OCI-LY1 (cell line): ENCODE measurements around the gene IFITM5.

Source experiments
- H2AFZ ChIP-seq: fragments of 200-600 bp; sonication (generic), shearing (Covaris generic); 2 replicates; pipeline ENCODE4 v1.6.0; 2014; ENCODE audit warnings: antibody characterized with exemption, mild to moderate bottlenecking, low read length
- H3F3A ChIP-seq: fragments of 200-600 bp; sonication (generic), shearing (Covaris generic); 2 replicates; pipeline ENCODE4 v1.6.0; 2014; ENCODE audit warnings: mild to moderate bottlenecking, antibody characterized with exemption, low read length, moderate library complexity; ENCODE audit not compliant: insufficient read depth
- H3K27ac ChIP-seq: fragments of 200-600 bp; sonication (generic); 2 replicates; pipeline ENCODE4 v1.5.1; 2014; ENCODE audit warnings: low read length, mixed run types, mild to moderate bottlenecking, low read depth; ENCODE audit not compliant: poor library complexity, severe bottlenecking
- H3K27me3 ChIP-seq: fragments of 200-600 bp; sonication (generic); 2 replicates; pipeline ENCODE4 v1.6.0; 2014; ENCODE audit warnings: antibody characterized with exemption, mild to moderate bottlenecking, low read length, moderate library complexity; ENCODE audit not compliant: insufficient read depth
- H3K36me3 ChIP-seq: fragments of 200-600 bp; sonication (generic); 2 replicates; pipeline ENCODE4 v1.6.1; 2014; ENCODE audit warnings: mild to moderate bottlenecking, antibody characterized with exemption, low read length, moderate library complexity, mixed read lengths; ENCODE audit not compliant: insufficient read depth
- H3K4me1 ChIP-seq: fragments of 200-600 bp; sonication (generic); 2 replicates; pipeline ENCODE4 v1.5.1; 2014; ENCODE audit warnings: mild to moderate bottlenecking, low read length, moderate library complexity; ENCODE audit not compliant: insufficient read depth, severe bottlenecking
- H3K4me2 ChIP-seq: fragments of 200-600 bp; sonication (generic), shearing (Covaris generic); 2 replicates; pipeline ENCODE4 v1.6.1; 2014; ENCODE audit warnings: low read length
- H3K4me3 ChIP-seq: fragments of 200-600 bp; sonication (generic); 2 replicates; pipeline ENCODE4 v1.5.1; 2014; ENCODE audit warnings: low read length, low read depth, mild to moderate bottlenecking, mixed read lengths; ENCODE audit not compliant: poor library complexity, severe bottlenecking
- H3K79me2 ChIP-seq: fragments of 200-600 bp; shearing (Covaris generic); 2 replicates; pipeline ENCODE4 v1.6.1; 2016; ENCODE audit warnings: mixed run types, low read length, mixed read lengths; ENCODE audit not compliant: insufficient read depth
- H3K9ac ChIP-seq: fragments of 200-600 bp; sonication (generic), shearing (Covaris generic); 2 replicates; pipeline ENCODE4 v1.6.1; 2014; ENCODE audit warnings: mild to moderate bottlenecking, low read length, mixed read lengths
- H3K9me2 ChIP-seq: fragments of 200-600 bp; sonication (generic), shearing (Covaris generic); 2 replicates; pipeline ENCODE4 v1.6.1; 2014; ENCODE audit warnings: low read depth, mild to moderate bottlenecking, low read length, mixed read lengths
- H3K9me3 ChIP-seq: fragments of 200-600 bp; shearing (Covaris generic); 2 replicates; pipeline ENCODE4 v1.6.1; 2014; ENCODE audit warnings: low read length, mixed read lengths
- H4K20me1 ChIP-seq: fragments of 200-600 bp; sonication (generic), shearing (Covaris generic); 2 replicates; pipeline ENCODE4 v1.6.0; 2016; ENCODE audit warnings: mild to moderate bottlenecking, low read length; ENCODE audit not compliant: insufficient read depth
- CTCF ChIP-seq: fragments of 200-600 bp; sonication (generic), shearing (Covaris generic); IDR thresholded peaks from 2 replicates; pipeline ENCODE4 v1.5.1; 2017; ENCODE audit warnings: mild to moderate bottlenecking, antibody characterized with exemption, low read length, moderate library complexity, mixed read lengths
- EZH2 ChIP-seq: fragments of 200-600 bp; sonication (generic), shearing (Covaris generic); IDR thresholded peaks from 2 replicates; pipeline ENCODE4 v1.8.0; 2017; ENCODE audit warnings: borderline replicate concordance, mixed run types, mild to moderate bottlenecking, antibody characterized with exemption, low read length, moderate library complexity, mixed read lengths

IFITM5 gene

GRCh38 chr11:253886-254270 is 45.4 kb downstream of the IFITM5 start:
- TF ChIP-seq EZH2: no peak
- no peak for TF ChIP-seq CTCF
- Histone ChIP-seq H2AFZ (no peak overlapping the region), H4K20me1 (no peaks in the 10 kb centered on the region), H3K27me3 (no peaks in the 10 kb centered on the region), H3K4me2 (no peak overlapping the region), H3K36me3 (peaks cover 45% of the 10 kb centered on the region), H3K27ac (no peak overlapping the region), H3K9me3 (no peaks in the 10 kb centered on the region), H3K4me1 (peaks cover 16% of the 10 kb centered on the region), H3K9me2 (no peaks in the 10 kb centered on the region), H3K4me3 (no peak overlapping the region), H3K79me2 (no peaks in the 10 kb centered on the region), H3F3A (no peaks in the 10 kb centered on the region), H3K9ac (no peak overlapping the region)

DNA sequence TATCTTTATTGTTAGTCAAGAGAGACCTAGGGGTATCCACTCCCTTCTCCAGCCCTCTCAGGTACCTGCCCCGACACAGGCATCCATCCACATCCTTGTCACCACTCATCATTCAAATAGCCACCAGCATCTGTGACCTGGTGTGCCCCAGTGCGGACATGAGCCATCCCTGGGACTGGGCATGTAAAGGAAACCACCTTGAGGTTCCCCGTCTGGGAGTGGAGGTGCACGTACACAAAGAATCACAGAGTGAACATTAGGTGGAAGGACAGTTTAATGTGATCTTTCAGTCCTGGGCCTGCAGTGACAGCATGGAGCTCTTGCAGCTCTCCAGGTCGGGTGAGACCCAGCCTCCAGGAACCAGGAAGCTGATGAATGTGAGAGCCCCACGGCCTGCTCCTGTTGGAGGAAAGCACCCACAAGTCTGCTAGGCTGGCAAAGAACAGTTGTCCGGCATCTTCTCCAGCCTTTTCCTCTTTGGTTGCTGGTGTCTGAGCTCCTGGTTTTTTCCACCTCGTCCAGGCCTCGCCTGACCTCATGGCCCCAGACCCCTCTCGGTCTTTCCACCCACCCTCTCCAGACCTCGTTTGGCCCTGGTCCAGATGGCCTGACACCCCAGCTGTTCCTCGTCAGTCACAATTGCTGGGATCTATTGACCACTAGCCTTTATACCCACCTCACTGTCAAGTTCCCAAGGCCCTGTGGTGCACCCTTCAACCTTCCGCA is 46.0 kb downstream of the IFITM5 start:
- Histone ChIP-seq H3K27ac (no peak overlapping the region), H3K9me3 (no peaks in the 10 kb centered on the region), H3K36me3 (peaks cover 51% of the 10 kb centered on the region), H3F3A (no peaks in the 10 kb centered on the region), H3K4me2 (no peak overlapping the region), H3K79me2 (no peaks in the 10 kb centered on the region), H3K9ac (no peak overlapping the region), H3K27me3 (no peaks in the 10 kb centered on the region), H3K4me1 (peaks cover 16% of the 10 kb centered on the region), H3K9me2 (no peaks in the 10 kb centered on the region), H3K4me3 (no peak overlapping the region), H4K20me1 (no peaks in the 10 kb centered on the region), H2AFZ (no peak overlapping the region)
- TF ChIP-seq CTCF: no peak
- no peak for TF ChIP-seq EZH2

DNA sequence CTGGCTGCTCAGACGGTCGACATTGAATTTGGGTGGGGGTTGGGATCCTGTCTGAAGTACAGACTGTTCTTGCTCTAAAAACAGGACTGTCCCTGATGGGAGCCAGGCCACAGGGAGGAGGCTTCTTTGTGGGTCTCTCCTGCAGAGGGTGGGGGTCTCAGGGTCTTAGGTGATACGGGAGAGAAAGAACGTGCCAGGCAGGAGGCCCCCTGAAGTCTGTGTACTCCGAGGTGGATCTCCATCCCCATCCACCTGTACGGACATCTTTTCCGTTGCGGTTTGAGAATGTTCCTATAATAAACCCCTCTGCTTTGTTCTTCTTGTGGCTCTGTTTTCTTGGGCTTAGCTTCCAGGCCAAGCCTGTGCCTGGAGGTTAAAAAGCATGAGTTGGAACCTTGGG is 46.7 kb downstream of the IFITM5 start:
- peaks cover 57% of the 10 kb centered on the region for H3K36me3 ChIP-seq
- H3K4me2 ChIP-seq: no peak overlapping the region
- no peaks in the 10 kb centered on the region for H4K20me1 ChIP-seq
- H3K9me3 ChIP-seq: no peaks in the 10 kb centered on the region
- H3K27me3 ChIP-seq: no peaks in the 10 kb centered on the region
- H3K79me2 ChIP-seq: no peaks in the 10 kb centered on the region
- H3K4me3 ChIP-seq: no peak overlapping the region
- TF ChIP-seq CTCF (no peak), EZH2 (no peak)
- H3K9me2 ChIP-seq: no peaks in the 10 kb centered on the region
- no peaks in the 10 kb centered on the region for H3F3A ChIP-seq
- H3K27ac ChIP-seq: no peak overlapping the region
- no peak overlapping the region for H2AFZ ChIP-seq
- H3K9ac ChIP-seq: no peak overlapping the region
- H3K4me1 ChIP-seq: peaks cover 11% of the 10 kb centered on the region
